GM19043 (cell line): ENCODE measurements around the gene RAD51.
"Not testable (repeated sequence)": the region's sequence is repeated elsewhere in the genome, so short reads cannot be mapped to it uniquely, and the experiment has no call there.

Experiments used
- ATAC-seq: cut with Tn5 transposase; IDR thresholded peaks from one replicate; pipeline ENCODE4 v1.9.1; 2021; ENCODE audit warnings: low read depth; ENCODE audit not compliant: unreplicated experiment

Gene RAD51

GRCh38 chr15:40694688-40695468 lies at the start of gene RAD51:
RAD51 (plus strand) TSS chr15:40695174; CDS start chr15:40698759, 3,585 bp downstream.
- ATAC-seq = peak; percentile 79

GRCh38 chr15:40647523-40647922 lies 47.5 kb upstream of the RAD51 start:
- ATAC-seq = no peak

- ATAC-seq = no peak
Measured at GRCh38 chr15:40650479-40650878, 44.5 kb upstream of the RAD51 start.

- ATAC-seq = no peak
Measured at GRCh38 chr15:40660686-40661085, 34.3 kb upstream of the RAD51 start.

- ATAC-seq = no peak
Measured at GRCh38 chr15:40664909-40665308, 30.1 kb upstream of the RAD51 start.

- ATAC-seq = not testable (repeated sequence)
Measured at GRCh38 chr15:40676290-40676689, 18.7 kb upstream of the RAD51 start.

GRCh38 chr15:40676906-40677305 lies 18.1 kb upstream of the RAD51 start:
- not testable (repeated sequence) for ATAC-seq

- no peak for ATAC-seq
Measured at GRCh38 chr15:40680151-40680550, 14.8 kb upstream of the RAD51 start.

GRCh38 chr15:40680959-40681358 lies 14.0 kb upstream of the RAD51 start:
- not testable (repeated sequence) for ATAC-seq

- ATAC-seq = no peak
Measured at GRCh38 chr15:40684381-40684780, 10.6 kb upstream of the RAD51 start.

GRCh38 chr15:40685376-40685775 lies 9.6 kb upstream of the RAD51 start:
- no peak for ATAC-seq

GRCh38 chr15:40688932-40689799 lies 5.8 kb upstream of the RAD51 start:
- ATAC-seq = no peak

- no peak for ATAC-seq
Measured at GRCh38 chr15:40691737-40692136, 3.2 kb upstream of the RAD51 start.

- ATAC-seq = peak; percentile 17
Measured at GRCh38 chr15:40693904-40694687, 878 bp upstream of the RAD51 start.

GRCh38 chr15:40695469-40695890 lies 506 bp downstream of the RAD51 start:
- peak; percentile 22 for ATAC-seq

- ATAC-seq = no peak
Measured at GRCh38 chr15:40696228-40696627, 1.3 kb downstream of the RAD51 start.

GRCh38 chr15:40697916-40698315 lies 2.9 kb downstream of the RAD51 start:
- ATAC-seq = no peak

GRCh38 chr15:40702077-40702476 lies 7.1 kb downstream of the RAD51 start:
- no peak for ATAC-seq

- ATAC-seq = no peak
Measured at GRCh38 chr15:40706121-40706520, 11.1 kb downstream of the RAD51 start.

GRCh38 chr15:40714144-40714543 lies 19.2 kb downstream of the RAD51 start:
- ATAC-seq = no peak

- ATAC-seq = no peak
Measured at GRCh38 chr15:40716165-40716564, 21.2 kb downstream of the RAD51 start.
